ENCODE results near the gene PHF1.
A peak's percentile ranks its signal among the peaks of the same experiment; 100 is the strongest.
"Not testable (repeated sequence)": the region's sequence is repeated elsewhere in the genome, so short reads cannot be mapped to it uniquely, and the experiment has no call there.

The PHF1 gene

DNA sequence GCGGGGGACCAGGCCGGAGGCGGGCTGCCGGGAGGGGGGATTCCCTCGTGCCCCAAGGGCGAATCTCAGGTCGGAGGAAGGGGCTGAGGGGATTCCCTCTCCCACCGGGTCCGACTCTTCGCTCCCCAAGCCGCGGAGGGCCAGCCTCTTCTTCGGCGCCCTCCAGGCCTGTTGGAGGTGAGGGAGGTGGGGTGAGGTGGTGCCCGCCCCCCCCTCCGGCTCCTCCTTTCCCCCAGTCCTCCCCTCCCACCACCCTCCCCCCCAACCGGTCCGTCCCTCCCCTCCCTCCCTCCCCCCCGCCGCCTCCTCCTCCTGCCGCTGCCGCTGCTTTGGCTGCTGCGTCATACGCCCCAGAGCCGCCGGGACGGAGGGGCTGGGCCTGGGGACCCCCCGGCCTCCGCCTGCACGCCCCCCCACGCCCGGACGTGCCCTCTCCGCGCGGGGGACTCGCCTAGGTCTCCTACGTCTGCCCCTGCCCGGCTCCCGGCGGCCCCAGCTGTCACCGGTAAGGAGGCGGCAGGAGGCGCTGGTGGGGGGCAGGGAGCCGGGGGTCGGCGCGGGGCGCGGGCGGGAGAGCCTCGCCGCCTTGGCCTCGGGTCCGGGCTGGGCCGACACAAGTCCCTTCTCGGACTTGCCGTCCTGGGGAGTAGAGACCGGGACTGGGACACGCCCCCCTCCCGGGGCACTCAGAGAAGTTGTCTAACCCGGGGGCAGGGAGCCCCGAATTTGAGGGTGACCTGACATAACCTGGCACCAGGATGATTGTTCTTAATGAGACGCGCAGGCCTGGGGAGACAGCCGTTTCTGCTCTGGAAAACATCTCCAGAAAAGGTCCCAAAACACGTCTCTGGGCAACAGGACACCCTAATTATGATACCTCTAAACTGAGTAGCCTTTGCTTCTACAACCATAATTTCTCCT, at the start of gene PHF1:
PHF1 (plus strand) TSS at position 304 of the 921 bp plus-strand sequence. CDS start 1,250 bp downstream, outside the sequence.
- Histone ChIP-seq H3K79me2 (ENCODE audit: insufficient read depth, low read depth) (peaks cover 3% of the 10 kb centered on the region; the same call in 1 of the 2 replicates), H3K27ac (peak within 1 kb of the TSS; percentile 47), H3K4me3 (IDR thresholded peaks at IDR 0.05; ENCODE audit: insufficient read depth, low read depth, low read length) (no peak within 1 kb of the TSS), H2AFZ (ENCODE audit: low read depth) (peak within 1 kb of the TSS; percentile 39; the same call in 1 of the 2 replicates), H4K20me1 (ENCODE audit: insufficient read depth) (no peaks in the 10 kb centered on the region), H3K9ac (peak within 1 kb of the TSS; percentile 57), H3K36me3 (ENCODE audit: insufficient read depth) (0 out of 2 replicates have a peak, but pooled peaks cover under 1% of the 10 kb centered on the region), H3K4me2 (peak within 1 kb of the TSS; percentile 81), H3K4me1 (ENCODE audit: low read depth, poor library complexity, severe bottlenecking) (peaks cover 15% of the 10 kb centered on the region), H3K27me3 (ENCODE audit: insufficient read depth, low read depth) (no peaks in the 10 kb centered on the region)
- TF ChIP-seq CTCF (conservative IDR thresholded peaks at IDR 0.05; ENCODE audit: low read depth, low read length), result no peak

- H4K20me1 ChIP-seq (ENCODE audit: insufficient read depth); H3K79me2 ChIP-seq (ENCODE audit: insufficient read depth, low read depth); H3K27me3 ChIP-seq (ENCODE audit: insufficient read depth, low read depth); H3K36me3 ChIP-seq (ENCODE audit: insufficient read depth); H3K9ac ChIP-seq; H2AFZ ChIP-seq (ENCODE audit: low read depth); H3K27ac ChIP-seq; H3K4me2 ChIP-seq; H3K4me3 ChIP-seq (IDR thresholded peaks at IDR 0.05; ENCODE audit: insufficient read depth, low read depth, low read length); H3K4me1 ChIP-seq (ENCODE audit: low read depth, poor library complexity, severe bottlenecking): not testable (repeated sequence)
Measured at GRCh38 chr6:33363486-33363885, 47.3 kb upstream of the PHF1 start.

DNA sequence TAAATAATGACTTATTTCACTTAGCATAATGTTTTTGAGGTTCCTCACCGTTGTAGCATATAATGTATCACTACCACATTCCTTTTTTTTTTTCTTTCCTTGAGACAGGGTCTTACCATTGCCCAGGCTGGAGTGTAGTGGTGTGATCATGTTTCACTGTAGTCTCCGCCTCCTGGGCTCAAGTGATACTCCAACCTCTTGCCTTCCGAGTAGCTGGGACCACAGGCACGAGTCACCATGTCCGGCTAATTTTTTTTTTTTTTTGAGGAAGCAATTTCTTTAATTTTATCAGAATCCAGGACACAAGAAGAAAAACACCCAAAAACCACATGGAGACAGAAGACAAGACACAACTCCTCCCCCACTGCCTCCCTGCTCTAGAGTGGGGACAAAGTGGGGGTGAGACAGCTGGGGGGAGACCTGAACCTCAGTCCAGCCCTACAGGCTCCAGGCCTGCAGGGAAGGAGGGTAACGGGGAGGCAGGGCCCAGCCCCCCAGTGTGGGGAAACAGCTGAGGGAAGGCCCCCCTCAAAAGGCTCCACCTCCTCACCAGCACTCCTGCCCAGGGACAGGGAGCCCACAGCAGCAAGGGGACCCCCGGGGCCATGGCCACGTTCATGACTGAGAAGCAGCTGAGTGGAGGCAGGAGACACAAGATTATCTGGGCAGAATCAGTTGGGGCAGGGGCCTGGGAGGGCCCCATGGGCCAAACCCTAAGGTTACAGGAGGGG, 46.2 kb upstream of the PHF1 start:
- not testable (repeated sequence) for H2AFZ ChIP-seq (ENCODE audit: low read depth); H3K4me3 ChIP-seq (IDR thresholded peaks at IDR 0.05; ENCODE audit: insufficient read depth, low read depth, low read length); H3K27ac ChIP-seq; H3K27me3 ChIP-seq (ENCODE audit: insufficient read depth, low read depth); H3K79me2 ChIP-seq (ENCODE audit: insufficient read depth, low read depth); H3K9ac ChIP-seq; H3K4me1 ChIP-seq (ENCODE audit: low read depth, poor library complexity, severe bottlenecking); H3K36me3 ChIP-seq (ENCODE audit: insufficient read depth); H4K20me1 ChIP-seq (ENCODE audit: insufficient read depth); H3K4me2 ChIP-seq

GRCh38 chr6:33365206-33365971, 45.4 kb upstream of the PHF1 start:
- H3K79me2 ChIP-seq (ENCODE audit: insufficient read depth, low read depth); H3K4me1 ChIP-seq (ENCODE audit: low read depth, poor library complexity, severe bottlenecking); H3K4me3 ChIP-seq (IDR thresholded peaks at IDR 0.05; ENCODE audit: insufficient read depth, low read depth, low read length); H3K4me2 ChIP-seq; H4K20me1 ChIP-seq (ENCODE audit: insufficient read depth); H2AFZ ChIP-seq (ENCODE audit: low read depth); H3K27me3 ChIP-seq (ENCODE audit: insufficient read depth, low read depth); H3K9ac ChIP-seq; H3K27ac ChIP-seq; H3K36me3 ChIP-seq (ENCODE audit: insufficient read depth): not testable (repeated sequence)

DNA sequence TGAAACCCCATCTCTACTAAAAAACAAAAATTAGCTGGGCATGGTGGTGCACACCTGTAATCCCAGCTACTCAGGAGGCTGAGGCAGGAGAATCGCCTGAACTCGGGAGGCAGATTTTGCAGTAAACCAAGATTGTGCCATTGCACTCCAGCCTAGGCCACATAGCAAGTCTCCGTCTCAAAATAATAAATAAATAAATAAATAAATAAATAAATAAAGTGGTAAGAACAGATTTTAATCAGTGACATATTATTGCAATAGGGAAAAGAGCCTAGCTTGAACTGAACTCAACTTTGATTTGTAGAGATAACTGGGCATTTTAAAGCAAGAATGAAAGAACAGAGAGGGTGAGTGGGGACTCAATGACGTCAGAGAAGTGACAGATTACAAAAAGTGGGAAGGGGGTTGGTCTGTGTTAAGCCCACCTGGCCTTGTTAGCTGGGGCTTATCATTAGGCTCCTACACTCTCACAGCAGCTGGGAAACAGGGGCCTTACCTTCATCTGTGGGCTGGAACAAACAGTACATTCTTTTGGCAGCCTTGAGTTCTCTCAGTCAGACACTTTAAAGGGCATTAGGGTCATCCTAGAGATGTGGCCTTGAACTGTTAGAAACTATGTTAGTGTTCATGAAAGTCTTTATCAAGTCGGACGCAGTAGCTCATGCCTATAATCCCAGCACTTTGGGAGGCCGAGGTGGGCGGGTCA, 43.7 kb upstream of the PHF1 start:
- TF ChIP-seq CTCF (conservative IDR thresholded peaks at IDR 0.05; ENCODE audit: low read depth, low read length), result no peak
- Histone ChIP-seq H3K4me1 (ENCODE audit: low read depth, poor library complexity, severe bottlenecking) (no peaks in the 10 kb centered on the region), H4K20me1 (ENCODE audit: insufficient read depth) (no peaks in the 10 kb centered on the region), H3K4me3 (IDR thresholded peaks at IDR 0.05; ENCODE audit: insufficient read depth, low read depth, low read length) (no peak overlapping the region), H2AFZ (ENCODE audit: low read depth) (no peak overlapping the region), H3K4me2 (no peak overlapping the region), H3K27ac (no peak overlapping the region), H3K79me2 (ENCODE audit: insufficient read depth, low read depth) (no peaks in the 10 kb centered on the region), H3K27me3 (ENCODE audit: insufficient read depth, low read depth) (no peaks in the 10 kb centered on the region), H3K9ac (no peak overlapping the region), H3K36me3 (ENCODE audit: insufficient read depth) (no peaks in the 10 kb centered on the region)

GRCh38 chr6:33367715-33368025, 43.1 kb upstream of the PHF1 start:
- H3K36me3 ChIP-seq (ENCODE audit: insufficient read depth); H3K4me3 ChIP-seq (IDR thresholded peaks at IDR 0.05; ENCODE audit: insufficient read depth, low read depth, low read length); H3K4me1 ChIP-seq (ENCODE audit: low read depth, poor library complexity, severe bottlenecking); H3K79me2 ChIP-seq (ENCODE audit: insufficient read depth, low read depth); H2AFZ ChIP-seq (ENCODE audit: low read depth); H3K4me2 ChIP-seq; H3K27ac ChIP-seq; H3K27me3 ChIP-seq (ENCODE audit: insufficient read depth, low read depth); H4K20me1 ChIP-seq (ENCODE audit: insufficient read depth); H3K9ac ChIP-seq: not testable (repeated sequence)

GRCh38 chr6:33371901-33372300, 38.9 kb upstream of the PHF1 start:
- H4K20me1 ChIP-seq (ENCODE audit: insufficient read depth); H3K4me2 ChIP-seq; H3K36me3 ChIP-seq (ENCODE audit: insufficient read depth); H3K9ac ChIP-seq; H3K4me3 ChIP-seq (IDR thresholded peaks at IDR 0.05; ENCODE audit: insufficient read depth, low read depth, low read length); H3K27ac ChIP-seq; H3K79me2 ChIP-seq (ENCODE audit: insufficient read depth, low read depth); H3K4me1 ChIP-seq (ENCODE audit: low read depth, poor library complexity, severe bottlenecking); H3K27me3 ChIP-seq (ENCODE audit: insufficient read depth, low read depth); H2AFZ ChIP-seq (ENCODE audit: low read depth): not testable (repeated sequence)

Measured in KMS-11 (cell line).